Esophagus mucosa (tissue), 1 donor: Measurements from ENCODE around the gene IL11RA. TPM values are rescaled to one million over a fixed set of nuclear protein-coding genes. Genes with fewer than 3 reads are reported as not detected.

Source experiments
- ATAC-seq: fragments of 200-7000 bp; cut with Tn5 transposase; one replicate; pipeline ENCODE4 v1.9.1; 2020
- total RNA-seq: library from RNA; stranded (reverse); gene quantifications from one replicate; pipeline ENCODE4 v1.2.4, GENCODE V29; 2023
- donor health status: DM: yes; HTN: yes; CAD: no.

IL11RA gene
- total RNA-seq, 1 donor from 2014 or later, result 4.0 TPM

DNA sequence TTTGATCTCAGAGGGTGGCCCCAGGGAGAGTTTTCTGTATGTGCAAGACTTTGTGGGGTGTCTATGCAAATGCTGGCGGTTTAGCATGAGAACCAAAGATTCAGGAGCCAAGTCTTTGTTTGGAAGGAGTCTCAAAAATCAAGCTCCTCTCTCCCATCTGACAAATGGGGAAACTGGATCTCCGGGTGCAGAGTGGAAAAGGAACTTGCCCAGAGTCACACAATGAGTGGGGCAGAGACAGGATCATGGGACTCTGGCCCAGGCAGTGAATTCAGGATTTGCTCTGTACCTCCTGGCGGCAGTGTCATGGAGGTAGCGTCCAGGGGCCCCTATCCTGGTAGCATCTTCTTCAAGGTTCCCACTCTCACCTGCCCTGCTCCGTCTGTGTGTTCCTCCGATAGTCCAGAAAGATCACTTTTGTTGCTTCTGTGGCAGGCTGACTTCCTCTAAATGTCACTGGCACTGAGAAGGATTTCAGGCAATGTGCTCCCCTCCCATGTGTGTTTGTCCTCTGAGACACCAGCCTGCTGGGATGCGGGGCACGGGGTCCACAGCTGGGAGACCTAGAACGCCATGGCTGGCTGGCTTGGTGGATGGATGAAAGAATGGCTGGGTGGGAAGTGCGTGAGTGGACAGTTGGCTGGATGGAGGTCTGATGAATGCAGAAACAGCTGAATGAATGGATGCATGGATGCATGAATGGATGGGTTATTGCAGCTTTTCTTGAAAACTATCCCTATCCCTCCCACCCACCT is 35.5 kb downstream of the IL11RA start:
- no peak for ATAC-seq

DNA sequence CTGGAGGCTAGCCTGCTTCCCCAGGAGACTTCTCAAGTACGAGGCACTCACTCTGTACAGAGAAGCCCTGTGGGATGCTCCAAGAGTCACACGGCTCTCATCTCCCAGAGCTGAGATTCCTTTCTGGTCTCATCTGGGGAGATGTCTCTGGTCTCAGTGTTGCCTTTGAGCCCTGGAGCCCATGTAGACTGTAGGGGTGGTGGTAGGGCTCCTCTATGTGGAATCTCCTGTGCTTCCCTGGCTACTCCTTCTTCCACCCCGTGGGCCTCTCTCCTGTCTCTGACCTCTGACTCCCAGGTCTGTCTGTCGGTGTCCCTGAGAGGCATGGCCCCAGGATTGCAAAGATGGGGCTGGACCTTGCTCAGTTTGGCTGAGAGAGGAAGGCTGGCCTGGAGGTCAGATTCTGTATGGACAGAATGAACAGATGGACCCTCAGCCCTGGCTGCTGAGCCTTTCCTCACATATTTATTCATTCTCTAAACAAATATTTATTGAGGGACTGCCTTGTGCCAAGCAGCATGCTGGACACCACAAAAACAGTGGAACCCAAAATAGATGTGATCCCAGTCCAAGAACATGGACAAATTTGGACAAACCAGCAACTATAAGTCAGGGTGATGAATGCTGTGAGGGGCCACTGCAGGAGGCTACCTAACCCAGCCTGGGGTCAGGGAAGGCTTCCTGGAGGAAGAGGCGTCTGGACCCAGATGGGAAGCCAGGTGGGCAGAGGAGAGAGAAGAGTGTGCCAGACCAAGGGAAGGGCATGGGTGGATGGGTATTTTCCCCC is 36.5 kb downstream of the IL11RA start:
- no peak for ATAC-seq

DNA sequence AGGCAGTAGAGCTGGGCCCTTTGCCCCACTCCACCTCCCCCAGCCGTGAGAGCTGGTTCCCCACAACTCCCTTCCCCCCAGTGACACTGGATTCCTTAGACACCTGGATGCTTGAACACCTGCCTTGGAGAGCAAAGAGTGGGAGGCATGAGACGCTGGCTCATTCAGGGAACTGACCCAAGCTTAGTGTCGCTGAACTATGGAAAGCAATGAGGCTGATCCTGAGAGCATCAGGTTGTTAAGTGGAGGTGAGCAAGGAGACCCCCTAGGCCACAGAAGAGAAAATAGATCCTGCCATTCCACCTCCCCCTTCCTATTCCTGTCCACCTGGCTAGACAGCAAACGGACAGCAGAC is 37.1 kb downstream of the IL11RA start:
- no peak for ATAC-seq

DNA sequence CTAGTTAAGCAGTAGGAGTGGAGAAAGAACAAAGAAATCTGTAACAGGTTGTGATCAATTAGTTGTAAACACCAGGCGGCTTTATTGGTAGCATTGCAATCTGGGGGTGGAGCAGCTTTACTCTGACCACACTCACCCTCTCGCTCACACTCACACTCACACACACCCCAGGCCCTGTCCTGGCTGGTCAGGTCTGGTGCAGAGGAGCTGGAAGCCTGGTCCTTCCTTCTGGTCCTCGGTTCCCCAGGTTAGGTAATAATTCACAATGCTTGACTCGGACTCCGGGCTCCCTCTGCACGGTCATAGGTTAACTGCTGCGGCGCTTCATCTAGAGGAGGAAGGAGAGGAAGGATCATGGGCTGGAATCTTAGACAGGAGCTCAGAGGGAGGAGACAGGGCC is 37.5 kb downstream of the IL11RA start:
- ATAC-seq, result no peak

DNA sequence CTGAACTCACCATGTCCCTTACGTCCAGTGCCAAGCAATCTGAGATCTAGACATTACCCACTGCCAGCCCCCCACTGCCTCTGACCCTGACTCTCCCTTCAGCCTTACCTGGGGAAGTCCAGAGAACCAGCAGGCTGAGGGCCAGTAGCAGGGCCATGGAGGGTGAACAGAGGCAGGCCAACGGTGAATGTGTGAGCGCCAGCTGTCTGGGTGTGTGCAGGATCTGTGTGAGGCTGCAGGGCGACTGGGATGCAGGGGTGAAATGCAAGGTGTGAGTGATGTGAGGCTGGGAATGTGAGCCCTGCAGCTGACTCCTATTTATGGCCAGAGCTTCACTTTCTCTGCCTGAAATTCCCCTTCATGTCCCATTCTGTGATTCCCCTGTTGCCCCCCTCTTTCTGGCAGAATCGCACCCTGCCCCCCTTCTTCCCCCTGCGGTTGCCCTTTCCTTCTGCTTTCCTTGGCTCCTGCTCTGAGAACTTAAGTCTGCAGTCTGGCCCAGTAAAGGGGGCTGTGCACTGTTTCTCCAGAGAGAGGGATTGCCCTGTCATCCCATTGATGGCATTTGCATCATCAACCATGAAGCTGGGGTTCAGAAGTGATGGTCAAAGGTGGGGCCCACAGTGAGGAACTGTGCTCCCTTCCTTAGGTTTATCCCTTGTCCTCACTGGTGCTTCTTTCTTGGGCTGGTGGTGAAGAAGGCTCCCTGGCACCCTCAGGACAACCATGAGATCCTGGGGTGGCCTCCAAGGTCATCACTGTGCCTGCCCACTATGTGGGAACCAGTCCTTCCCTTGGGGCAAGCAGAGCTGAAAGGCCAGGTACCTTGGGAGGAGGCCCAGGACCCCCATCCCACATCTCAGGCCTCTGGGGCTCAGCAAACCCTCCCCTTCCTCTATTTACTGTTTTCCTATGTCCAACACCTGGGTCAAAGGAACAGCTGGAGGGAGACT is 39.3 kb downstream of the IL11RA start, which contains the start of gene CCL19:
TSS of gene CCL19 (minus strand) at position 294 of the 953 bp plus-strand sequence. CDS start at position 157, 137 bp downstream.
- ATAC-seq, result no peak

DNA sequence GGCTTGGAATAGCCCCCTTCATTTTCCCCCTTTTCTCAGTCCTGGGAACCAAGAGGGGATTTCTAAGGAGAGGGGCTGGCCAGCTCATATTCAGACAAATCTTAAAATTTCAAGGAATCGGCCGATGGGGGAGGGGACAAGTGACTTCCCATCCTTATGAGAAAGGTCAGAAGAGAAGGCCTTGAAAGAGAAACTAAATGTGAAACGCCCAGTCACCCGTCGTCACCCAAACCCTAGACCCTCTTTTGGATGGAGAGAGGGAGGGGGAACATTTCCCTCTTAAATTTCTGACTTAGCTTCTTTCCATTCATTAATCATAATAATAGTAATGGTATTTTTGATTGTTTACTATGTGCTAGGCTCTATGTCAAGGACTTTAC is 39.9 kb downstream of the IL11RA start:
- no peak for ATAC-seq

DNA sequence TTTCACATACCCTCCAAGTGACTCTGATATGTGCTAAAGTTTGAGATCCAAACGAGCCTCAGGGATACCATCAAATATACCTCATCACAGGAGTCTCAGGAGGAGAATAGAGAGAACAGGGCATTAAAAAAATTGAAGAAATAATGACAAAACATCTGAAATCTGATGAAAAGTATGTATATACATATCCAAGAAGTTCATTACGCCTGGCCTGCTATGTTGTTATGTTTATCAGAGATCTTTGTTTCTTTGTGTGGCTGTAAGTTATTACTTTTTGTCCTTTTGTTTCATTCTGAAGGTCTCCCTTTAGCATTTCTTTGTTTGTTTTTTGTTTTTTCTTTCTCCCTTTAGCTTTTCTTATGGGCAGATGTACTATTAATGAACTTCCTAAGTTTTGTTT is 41.6 kb downstream of the IL11RA start:
- no peak for ATAC-seq

DNA sequence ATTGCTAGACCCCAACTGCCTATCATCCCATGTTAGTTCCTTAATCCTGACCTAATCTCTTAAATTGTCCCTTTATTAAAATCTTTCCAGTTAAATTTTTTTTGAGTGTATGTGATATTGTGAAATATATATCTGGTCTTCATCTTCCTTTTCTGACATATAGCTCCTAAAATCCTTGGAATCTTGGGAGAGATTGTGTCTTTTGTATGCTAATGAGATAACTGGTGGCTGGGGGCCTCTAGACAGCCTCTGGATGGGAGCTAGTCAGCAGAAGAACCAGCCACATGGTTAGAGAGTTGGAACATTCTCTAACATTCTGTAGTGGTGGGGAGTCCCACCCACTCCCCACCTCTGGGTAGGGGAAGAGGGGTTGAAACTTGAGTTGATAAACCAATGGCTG is 42.8 kb downstream of the IL11RA start:
- ATAC-seq, result no peak

DNA sequence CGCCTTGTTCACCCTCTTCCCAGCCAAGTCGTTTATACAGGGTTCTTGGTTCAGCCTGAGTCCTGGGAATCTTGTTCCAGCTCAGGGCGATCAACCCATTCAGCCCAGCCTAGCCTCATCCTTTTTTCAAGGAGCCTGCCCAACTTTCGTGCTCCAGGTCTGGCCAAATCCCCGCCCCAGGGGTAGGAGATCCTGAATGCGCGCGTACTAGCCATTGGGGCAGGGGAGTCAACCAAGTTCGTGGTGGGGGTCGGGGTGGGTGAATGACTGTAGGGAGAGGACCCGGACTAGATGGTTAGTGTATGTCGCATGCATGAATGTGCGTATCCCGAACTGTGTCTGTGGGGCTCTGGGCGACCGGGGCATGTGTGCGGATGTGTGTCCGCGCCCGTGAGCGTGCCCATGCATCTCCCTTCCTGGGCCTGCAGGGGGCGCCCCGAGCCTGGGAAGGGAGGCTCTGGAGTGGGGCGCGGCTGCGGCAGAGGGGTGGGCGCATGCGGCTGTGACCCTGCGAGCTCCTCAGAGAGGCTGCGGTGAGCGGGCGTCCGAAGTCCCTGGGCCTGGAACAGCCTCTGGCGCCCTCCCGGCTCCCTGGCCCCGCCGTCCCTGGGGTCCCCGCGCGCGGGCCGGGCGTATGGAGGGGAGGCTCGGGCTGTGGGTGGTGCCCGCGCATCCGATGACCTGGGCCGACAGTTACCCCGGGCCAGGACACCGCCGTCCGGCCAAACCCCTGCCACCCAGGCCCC is 49.2 kb downstream of the IL11RA start:
- peak; percentile 94 for ATAC-seq

DNA sequence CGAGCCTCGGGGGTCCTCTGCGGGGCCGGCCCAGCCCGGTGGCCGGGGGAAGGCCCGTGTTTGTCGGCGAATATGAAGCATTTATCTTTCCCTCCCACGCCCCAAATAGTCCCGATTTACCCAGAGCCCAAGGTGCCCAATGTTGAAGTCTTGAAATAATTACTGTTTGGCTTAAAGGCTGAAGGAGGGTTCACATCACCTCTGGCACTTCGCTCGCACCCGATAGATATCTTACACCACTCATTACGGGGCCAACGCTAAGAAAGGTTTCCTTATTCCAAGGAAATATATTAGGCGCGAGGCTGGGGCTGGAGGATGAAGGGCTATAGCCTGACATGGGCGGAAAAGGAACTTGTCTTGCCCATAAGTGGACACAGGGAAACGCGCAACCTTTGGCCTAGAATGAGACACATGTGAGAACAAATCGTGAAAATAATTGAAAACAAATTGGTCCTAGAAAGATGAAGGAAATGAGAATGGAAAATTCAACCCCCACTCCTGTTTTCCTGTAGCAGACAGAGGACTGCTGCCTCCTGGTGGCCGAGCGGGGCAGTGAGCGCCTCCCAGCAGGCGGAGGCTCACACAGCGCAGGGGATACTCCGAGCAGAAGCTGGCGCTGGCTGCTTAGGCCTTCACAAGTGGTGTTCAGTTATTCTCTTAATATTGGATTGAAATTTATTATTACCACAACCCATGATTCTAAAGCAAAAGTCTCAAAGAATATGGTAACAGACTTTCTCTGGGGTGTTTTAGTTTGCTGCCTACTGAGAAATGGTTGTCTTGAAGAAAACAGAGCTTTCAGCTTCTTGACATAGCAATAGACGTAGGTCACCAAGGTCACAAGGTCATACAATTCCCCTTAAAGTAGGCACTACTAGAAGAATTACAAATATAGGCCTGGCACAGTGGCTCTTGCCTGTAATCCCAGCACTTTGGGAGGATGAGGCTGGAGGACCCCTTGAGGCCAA is 50.1 kb downstream of the IL11RA start:
- peak; percentile 90 for ATAC-seq

DNA sequence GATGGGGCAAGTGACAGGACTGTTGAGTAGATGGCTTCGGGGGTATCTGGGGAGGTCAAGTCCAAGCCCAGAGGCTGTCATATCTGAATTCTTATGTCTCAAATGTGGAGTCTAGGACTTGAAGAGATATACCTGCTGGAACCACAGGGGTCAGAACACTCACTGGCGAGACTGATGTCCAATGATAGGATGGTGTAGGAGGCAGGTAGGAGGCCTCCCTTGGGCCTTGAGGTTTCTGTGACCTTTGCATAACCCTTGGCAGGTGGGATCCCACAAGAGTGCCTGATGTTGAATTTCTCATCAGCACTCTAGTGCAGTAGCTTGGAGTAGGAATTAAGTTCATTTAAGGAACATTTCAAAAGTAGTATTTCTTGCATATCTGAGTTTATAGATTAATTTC is 55.1 kb downstream of the IL11RA start:
- ATAC-seq, result no peak

DNA sequence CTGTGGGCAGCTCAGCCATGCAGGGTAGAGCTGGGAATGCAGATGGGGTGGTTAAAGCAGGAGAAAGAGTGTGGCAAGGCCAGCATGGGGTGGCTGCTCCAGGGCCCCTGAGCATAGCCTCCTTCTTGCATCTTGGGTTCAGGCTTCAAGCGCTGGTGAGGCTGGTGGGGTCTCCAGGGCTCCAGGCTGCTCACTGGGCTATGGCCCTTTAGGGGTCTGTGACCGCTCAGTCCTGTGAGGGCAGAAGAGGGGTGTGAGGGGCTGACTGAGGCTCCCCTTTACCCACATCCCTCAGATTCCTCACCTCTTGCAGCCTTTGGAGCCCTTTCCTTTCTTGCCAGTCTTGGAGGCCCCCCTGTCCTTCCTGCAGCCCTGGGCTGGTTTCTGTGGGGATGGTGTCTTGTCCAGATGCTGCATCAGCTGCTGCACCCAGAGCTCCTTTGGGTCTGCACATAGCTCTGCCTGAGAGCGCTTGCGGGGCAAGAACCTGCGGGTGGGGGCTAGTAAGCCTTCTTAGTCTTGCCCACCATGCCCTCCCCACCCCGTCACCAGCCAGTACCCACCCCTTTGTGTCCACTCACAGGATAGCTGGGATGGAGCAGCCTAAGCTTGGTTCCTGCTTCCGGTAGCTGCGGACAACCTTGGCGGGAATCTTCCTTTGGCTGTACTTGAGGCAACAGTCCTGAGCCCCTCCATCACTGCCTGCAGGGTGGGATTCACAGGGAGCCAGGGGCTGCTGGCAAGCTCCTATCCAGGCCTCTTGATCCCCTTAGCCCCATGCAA is 57.4 kb downstream of the IL11RA start:
- no peak for ATAC-seq

DNA sequence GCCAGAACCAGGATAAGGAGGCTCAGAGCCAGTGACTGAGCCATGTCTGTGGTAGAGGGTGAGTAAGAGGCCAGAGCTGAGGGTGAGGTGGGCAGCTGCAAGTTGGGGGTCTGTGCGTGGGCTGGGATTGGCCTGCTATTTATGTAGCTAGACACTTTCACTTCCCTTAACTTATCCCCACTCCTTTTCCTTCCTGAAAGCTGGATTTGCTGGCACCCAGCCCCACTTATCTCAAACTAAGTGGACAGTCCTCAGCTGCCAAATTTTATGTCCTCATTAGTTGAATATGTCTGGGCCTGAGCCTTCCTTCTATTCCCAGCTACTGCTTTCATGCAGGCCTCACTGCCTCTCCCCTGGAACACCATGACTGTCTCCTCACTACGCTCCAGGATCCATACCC is 58.0 kb downstream of the IL11RA start, which contains the start of gene CCL21:
TSS of gene CCL21 (minus strand) at position 114 of the 400 bp plus-strand sequence. CDS start at position 44, 70 bp downstream.
- ATAC-seq, result no peak

Other genes with a start within 250 kb of the IL11RA start
- 4.5 TPM for gene FAM219A, start 193.6 kb upstream of the IL11RA start, total RNA-seq
- gene DNAI1, start 193.4 kb upstream of the IL11RA start, total RNA-seq, result not detected
- 0.24 TPM for gene ENHO, start 129.2 kb upstream of the IL11RA start, total RNA-seq
- not detected for gene CNTFR, start 62.5 kb upstream of the IL11RA start, total RNA-seq
- gene RPP25L, start 40.1 kb upstream of the IL11RA start, total RNA-seq, result 26.3 TPM
- 120 TPM for gene DCTN3, start 31.7 kb upstream of the IL11RA start, total RNA-seq
- gene ARID3C, start 23.1 kb upstream of the IL11RA start, total RNA-seq, result not detected
- 56.3 TPM for gene SIGMAR1, start 14.4 kb upstream of the IL11RA start, total RNA-seq
- 14.6 TPM for gene GALT, start 5.5 kb upstream of the IL11RA start, total RNA-seq
- gene CCL27, start 10.5 kb downstream of the IL11RA start, total RNA-seq, result 0.20 TPM
- gene CCL19, start 39.1 kb downstream of the IL11RA start, total RNA-seq, result 5.1 TPM
- 18.5 TPM for gene CCL21, start 58.0 kb downstream of the IL11RA start, total RNA-seq